HPDE6-E6E7 (cell line): ENCODE measurements around the gene AREL1.

ENCODE experiments used
- DNase-seq: peaks from one replicate; pipeline ENCODE4 v3.0.0; 2011; ENCODE audit warnings: missing footprints; ENCODE audit errors: extremely low spot score

The AREL1 gene

DNA sequence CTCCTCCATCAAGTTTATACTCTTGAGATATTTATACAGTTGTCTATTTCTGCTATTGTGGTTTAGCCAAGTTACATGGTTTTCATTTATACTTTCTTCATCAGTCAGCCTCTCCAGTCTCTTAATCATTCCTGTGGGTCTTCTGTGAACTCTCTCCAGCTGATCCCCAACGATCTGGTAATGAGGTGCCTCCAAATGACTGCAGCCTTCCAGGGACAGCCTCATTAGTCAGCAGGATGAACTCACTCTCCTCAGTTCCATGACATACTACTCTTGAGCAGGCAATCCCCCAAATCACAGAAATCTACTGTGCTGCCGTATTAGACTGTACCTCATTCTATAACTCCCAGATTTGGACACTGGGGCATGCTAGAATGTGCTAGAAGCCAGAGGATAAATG lies 15.3 kb downstream of the AREL1 start:
- no peak for DNase-seq

DNA sequence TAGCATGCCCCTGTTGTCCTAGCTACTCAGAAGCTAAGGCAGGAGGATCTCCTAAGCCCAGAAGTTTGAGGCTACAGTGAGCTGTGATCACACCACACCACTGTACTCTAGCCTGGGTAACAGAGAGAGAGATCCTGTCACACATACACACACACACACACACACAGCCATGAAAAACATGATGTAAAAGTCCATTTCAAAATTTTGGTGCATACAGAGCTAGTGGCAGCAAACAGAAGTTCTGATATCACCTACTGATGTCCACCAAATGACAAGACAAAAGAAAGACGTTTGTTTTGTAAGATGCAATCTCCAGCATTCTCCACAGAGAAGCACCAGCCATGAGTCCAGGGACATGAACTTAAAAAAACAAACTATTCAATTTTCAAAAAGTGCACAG lies 15.9 kb downstream of the AREL1 start:
- no peak for DNase-seq

DNA sequence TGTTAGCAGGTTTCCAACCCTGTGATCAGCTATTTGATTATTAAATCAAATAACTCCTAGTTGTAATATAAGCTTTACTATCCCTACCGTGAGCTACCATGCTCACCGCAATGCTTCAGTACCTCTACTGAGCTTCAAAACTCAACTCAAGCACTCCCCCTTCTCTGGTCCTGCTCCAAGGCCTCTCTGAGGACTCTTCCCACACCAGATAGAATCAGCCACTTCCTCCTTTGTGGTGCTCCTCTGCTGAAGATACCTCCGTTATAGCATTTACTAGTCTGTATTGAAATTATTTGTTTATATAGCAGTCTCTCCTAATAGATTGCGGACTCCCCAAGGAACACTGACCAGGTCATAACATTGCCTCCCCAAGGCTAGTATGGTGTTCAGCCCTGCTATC lies 17.5 kb downstream of the AREL1 start:
- no peak for DNase-seq

DNA sequence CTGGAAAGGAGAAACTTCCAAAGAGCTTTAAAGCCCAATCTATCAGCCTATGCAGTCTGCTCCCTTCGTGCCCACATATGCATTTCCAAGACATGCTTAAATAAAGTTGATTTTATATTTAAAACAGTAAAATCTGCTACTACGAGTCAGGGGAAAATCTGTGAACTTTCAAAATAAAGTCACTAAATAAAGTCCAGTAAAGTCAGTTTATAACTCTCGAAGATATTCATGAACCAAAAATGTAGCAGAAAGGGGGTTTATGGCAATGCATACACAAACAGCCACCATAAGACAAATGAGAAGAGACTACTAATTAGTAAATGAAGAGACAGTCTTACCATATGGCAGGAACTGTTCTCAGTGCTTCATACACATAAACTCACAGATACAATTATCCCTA lies 19.7 kb downstream of the AREL1 start:
- DNase-seq: no peak

DNA sequence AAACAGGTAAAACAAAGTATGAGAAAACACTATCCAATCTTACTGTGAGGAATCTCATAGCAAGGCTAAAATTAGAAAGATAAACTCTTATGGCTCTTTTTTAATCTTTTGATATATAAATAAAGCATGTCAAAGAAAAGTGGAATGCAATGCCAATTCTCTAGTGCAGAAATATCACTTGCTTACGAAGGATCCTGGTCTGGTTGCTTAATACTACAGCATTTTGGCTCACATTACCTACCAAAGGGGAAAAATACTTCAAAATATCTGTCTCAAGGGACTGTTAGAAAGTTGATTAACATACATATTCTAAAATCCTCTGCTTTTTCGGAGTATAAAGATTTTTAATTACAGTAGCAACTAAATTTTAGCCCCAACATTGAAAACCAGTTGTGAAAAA lies 21.4 kb downstream of the AREL1 start:
- DNase-seq: no peak

DNA sequence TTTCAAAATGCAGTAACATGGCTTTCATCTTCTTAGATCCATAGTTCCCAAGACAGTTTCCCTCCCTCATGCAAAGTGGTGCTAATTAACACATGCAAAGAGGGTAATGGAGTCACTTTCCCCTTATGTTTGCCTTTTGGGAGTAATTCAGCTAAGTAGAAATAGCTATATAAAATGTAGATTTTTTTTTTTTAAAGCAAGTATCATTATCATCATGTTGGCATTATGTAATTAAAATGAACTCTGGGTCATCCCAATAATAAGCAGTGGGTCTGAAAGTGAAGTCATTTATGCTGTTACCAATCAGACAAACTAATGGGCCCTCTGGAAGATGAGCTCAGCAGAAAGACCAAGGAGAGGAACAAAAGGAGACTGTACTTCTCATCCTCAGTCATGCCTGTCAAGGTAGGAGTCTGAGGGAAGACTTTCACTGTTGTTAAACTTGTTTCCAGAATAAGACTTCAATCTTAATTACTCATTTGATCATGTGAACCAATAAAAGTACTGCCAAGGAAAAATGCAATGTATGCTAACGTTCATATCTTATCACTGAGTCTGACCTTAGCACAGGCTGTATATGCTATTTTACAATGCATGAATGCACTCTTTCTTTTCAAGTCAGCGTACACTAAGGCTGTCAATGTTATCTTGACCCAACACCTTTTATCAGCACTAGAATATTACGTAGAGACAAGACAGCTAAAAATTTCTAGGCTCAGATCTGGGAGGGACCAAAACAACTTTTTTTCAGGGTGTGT lies 26.8 kb downstream of the AREL1 start:
- DNase-seq: no peak

DNA sequence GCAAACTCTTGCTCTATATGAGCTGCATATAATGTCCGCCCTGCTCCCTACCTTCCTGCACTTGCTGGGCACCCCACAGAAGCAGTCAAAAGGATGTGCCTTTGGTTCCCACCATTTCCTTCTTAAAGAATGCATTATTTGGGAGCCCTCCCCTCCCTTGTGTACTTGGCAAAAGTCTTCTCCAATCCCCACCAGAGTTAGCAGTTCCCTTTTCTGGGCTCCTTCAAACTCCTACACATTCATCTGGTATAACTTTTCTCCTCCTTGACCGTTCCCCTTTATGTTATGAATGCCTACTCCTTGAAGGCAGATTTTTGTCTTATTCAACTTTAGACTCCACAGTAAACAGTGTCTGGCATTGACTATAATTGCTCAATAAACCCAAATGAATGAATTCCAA lies 27.8 kb downstream of the AREL1 start:
- no peak for DNase-seq

DNA sequence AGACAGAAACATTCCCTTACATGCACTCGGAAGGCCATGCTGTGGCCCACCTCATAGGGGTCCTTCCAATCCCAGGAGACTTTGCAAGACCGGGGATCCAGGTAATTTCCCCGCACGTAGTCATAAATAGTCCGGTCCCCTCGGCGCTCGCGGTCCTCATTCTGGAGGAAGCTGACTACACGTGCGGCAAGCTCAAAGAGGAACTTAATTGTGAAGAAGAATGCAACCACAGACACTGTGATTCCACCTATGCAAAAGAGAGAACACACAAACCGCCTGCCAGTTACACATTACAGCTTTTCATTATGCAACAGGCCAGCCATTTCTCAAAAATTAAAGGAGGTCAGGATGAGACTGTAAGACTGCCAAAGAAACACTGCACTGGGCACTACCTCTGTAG lies 28.4 kb downstream of the AREL1 start:
- no peak for DNase-seq

DNA sequence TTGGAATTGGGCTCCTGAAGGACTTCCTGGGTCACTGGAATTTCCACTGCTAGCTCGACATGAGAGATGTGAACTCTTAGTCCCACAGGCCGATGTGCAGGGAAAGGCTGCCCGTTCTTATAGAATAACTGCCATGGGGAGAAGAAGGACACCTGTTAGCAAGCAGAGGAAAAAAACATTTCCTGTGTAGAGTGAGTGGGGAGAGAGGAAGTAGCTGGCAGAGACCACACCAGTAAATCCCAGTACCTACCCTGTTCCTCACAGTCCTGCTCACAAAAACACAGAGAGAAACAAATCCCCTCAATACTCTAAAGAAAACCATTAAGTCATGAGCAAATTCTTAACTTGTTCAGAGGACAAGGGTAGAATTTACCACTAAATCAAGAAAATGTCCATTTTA lies 29.5 kb downstream of the AREL1 start:
- DNase-seq: no peak

DNA sequence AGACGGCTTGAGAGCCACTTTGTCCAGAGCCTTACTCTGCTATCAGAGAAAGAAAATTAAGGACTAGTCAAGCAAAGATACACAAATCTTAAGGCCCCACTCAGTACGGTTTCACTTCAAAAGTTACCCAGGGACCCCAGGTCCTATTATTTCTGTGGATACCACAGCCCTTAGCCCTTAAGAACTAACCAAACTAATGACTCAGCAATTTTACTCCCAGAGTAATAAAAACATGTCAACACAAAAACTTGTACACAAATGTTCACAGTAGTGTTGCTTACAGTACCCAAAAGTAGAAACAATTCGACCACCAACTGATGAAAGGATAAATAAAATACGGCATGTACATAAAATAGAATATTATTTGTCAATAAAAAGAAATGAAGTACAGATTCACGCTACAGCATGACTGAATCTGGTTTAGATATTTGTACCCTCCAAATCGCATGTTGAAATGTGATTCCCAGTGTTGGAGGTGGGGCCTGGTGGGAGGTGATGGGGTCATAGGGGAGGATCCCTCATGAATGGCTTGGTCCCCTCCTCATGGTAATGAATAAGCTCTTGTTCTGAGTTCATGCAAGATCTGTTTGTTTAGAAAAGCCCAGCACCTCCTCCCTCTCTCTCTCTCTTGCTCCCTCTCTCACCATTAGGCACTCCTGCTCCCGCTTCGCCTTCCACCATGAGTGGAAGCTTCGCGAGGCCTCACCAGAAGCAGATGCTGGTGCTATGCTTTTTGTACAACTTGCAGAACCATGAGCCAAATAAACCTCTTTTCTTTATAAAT lies 30.5 kb downstream of the AREL1 start:
- no peak for DNase-seq

DNA sequence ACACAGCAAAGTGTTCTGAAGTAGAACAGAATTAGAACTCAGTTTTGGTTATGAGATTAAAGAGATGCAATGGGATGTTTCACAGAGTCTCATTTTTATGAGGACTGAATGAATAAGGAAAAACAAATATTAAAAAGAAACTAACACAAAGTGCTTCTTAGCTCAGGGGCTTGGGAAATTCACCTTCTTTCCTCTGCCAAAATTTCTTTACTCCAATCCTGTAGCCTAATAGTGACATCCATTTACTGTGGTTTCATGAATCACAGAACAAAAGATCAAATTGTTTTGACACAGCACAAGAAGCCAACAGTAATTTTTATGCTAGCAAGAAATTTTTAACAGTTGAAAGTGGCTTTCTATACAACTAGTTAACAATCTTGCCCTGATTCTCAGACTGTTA lies 37.7 kb downstream of the AREL1 start:
- no peak for DNase-seq

DNA sequence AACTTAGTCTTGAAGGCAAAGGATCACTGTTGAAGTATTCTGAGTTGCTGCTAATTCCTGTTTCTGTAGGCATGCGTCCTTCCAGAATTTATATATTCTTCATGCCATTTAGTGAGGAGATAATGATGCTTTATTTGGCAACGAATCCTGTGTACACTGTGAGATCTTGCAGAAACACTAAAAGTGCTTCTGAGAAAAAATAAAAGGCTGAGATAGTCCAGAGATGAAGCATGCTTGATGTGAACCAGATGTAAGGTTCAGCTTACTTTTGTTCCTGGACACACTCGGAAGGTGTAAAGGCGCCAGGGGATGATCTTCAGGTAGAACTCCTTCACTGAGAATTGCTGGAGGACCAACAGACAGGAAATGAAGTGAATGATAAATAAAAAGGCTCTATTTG lies 39.1 kb downstream of the AREL1 start:
- DNase-seq: no peak

DNA sequence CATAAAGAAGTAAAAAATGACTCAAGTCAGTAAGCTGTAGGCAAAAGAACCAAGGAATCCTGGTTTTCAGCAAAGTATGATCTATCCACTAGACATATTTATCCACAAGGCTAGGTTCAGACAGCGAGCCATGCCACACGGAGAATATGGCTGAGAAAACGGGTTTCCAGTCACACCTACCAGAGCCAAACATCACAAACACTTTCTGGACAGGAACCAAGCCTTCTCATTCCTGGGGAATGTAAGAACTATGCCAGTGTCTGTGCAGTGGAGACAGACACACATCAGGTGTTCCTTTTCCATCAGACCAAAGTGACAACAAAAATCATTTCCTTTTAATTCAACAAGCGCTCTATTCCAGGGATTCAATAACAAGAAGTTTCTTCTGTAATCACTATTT lies 41.1 kb downstream of the AREL1 start:
- DNase-seq: peak; percentile 49

DNA sequence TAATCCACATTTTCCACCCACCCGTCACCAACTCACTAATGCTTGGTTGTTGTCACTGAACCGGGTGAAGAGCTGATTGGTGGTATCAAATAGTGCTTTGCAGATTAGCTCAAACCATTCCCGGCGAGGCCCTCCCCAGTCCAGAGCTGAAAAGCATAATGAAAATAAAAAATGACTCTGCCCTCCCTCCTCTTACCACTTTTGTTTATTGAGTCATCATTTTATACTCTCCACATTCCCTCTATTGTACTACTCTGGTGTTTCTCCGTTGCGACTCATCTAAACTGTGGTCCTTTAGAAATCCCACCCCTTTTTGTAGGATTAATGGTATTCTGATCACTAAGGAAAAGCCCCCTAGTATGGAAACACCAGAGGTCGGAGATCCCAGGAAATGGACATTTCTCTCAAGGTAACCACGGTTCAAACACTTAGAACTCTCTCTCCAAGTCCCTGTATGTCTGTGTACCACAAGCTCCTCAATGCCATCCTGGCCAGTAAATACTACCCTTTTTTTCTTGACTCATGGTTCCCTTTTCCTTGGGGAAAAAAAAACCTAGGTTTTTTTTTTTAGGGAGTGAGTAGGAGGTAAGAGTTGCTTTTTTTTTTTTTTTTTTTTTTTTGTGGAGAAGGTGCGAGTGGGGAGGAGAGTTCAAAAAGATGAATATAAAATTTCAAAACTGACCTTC lies 42.0 kb downstream of the AREL1 start:
- no peak for DNase-seq

DNA sequence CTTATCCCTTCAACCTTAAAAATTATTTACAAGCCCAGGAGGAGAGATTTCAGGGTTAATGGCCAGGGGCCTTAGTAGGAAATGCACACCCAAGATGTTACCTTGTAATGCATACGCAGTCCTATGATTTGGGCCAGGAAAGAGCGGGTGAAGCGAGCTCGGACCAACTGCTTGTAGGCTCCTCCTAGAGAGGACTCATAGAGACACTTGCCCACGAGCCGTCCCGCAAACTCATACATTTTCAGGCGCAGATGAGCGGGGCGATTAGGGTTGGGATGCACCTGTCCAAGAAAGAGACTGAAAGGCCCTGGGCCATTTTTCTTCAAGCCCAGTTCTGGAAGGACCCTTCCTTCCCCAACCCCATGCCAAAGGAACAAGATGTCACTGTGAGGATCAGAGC lies 43.0 kb downstream of the AREL1 start:
- no peak for DNase-seq

DNA sequence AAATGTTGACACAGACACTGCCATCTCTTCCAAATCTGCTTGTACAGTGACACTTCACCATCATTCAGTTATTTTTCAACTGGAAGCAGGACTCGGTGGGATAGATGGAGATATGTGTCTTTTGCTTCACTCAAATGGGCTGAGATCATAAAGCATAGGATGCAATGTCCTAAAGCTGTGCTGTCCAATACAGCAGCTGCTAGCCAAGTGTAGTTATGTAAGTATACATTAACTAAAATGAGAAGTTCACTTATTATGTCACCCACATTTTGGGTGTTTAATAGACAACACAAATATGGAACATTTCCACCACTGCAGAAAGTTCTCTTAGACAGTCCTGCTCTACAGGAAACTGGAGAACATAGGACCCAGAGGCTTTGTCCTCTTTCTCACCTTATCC lies 43.6 kb downstream of the AREL1 start:
- DNase-seq: no peak

DNA sequence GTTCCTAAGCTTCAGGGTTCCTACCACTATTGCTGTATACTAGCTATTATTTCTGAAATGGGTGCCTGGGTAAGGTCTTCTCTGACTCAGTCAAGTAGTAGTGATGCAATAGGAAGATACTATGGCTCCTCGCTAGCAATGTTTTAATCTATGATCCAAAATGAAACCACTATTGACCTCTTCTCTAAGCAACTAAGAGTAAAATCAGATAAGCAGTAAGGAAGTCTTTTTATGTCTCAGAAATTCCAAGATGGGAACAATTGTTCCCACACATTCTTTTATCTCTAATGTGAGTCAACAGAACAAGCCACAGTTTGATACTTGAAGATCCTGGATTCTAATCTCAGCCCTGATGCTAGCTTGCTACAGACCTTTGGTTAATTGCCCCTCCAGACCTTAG lies 45.1 kb downstream of the AREL1 start:
- no peak for DNase-seq

DNA sequence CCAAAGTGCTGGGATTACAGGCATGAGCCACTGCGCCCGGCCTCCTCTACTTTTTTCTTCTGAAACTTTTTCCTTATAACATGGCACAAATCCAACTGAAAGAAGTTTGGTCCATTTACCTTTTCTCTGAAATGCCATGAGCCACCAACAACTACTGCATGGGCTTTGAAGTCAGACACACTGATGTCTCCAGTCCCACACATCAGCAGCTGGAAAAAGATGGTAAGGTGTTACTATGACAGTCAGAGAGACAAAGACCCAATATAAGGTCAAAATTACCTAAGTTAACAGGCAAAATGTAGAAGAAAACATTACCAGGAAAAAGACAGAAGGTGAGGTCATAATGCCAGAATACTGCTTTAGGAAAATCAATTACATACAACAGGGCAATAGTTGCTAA lies 48.2 kb downstream of the AREL1 start:
- DNase-seq: no peak

DNA sequence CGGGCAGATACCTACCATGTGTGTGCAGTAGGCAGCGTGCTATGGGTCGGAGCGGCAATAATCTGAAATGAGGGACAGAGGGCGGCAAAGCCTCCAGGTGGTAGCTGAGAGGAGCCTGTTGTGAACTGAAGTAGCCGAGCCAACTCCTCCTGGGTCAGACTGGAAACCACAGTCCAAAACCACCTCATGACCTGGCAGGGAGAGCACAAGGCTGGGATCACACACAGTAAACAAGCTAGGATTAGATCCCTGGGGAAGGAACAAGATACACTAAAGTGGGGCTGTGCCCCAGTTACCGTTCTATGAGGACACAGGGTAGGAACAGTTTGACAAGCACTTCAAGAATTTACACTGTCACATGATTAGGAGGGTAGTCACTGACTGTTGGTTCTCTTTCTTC lies 49.0 kb downstream of the AREL1 start:
- DNase-seq: no peak

DNA sequence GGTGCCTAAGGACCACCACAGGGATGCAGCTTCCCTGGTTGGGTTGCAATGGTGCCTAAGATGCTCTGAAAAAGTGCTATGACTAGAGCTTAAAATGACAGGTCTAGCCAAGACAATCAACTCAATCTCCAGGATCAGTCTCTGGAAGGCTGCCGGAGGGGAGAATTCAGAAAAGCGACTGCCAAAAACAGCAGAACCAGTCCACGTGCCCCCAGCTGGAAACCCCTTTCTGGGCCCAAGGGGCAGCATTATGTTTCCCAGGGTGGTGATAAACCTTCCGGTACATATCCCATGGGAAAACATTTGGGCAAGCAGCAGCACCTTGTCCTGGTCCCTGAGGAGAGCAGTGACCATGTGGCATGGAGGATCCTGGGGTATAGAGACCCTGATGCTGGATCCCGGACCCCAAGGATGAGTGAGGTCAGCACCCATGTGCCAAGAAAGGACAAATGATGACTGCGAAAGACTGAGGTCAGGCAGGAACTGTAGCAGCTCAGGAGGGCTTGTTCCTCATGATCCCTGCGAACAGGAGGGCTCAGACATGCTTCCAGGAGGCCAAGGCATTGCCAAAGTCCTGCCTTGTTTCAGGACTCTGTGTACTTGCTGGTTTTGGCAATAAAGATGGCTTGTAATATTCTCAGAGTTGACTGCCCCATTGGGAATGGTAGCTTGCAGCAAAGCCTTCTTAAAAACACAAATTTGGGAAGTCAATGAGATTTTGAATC lies 51.0 kb downstream of the AREL1 start:
- DNase-seq: no peak

DNA sequence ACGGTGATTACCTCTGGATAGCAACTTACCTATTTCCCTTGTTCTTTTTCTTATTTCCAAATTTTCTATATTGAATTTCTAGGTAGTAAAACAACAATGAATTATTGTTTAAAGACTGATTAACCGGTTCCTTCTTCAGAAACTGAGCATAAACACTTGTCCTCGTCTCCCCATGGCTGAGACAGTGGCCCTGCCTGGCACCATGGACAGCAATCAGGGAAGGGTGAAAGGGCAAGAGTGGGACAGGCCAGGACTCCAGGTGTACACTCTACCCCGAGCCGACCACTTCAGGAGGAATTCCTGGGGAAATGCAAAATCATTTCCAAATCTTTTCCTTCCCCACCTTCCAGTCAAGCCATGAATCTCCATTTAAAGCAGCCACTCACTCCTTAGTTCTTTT lies 52.0 kb downstream of the AREL1 start:
- DNase-seq: no peak

DNA sequence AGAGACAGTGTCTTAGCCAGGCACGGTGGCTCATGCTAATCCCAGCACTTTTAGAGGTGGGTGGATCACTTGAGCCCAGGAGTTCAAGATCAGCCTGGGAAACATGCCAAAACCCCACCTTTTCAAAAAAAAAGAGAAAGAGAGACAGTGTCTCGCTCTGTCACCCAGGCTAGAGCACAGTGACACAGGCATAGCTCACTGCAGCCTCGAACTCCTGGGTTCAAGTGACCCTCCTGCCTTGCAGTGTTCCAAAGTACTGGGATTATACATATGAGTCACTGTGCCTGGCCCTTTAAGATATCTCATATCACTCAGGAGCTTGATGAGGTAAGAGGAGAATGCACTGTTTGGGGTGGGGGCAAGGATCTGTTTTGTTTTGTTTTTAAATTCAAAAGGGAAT lies 52.7 kb downstream of the AREL1 start:
- DNase-seq: no peak
